Fibroblast of mammary gland (primary cell): ENCODE data around the gene CLSTN1.
A peak's percentile ranks its signal among the peaks of the same experiment; 100 is the strongest.

Experiments used
- DNase-seq: peaks from one replicate; pipeline ENCODE4 v3.0.0-alpha.2; 2010; ENCODE audit warnings: low read depth
- H3K4me3 ChIP-seq: 2 replicates; pipeline ENCODE4 v1.5.1; 2011; ENCODE audit warnings: low read depth, mild to moderate bottlenecking, low read length, moderate library complexity; ENCODE audit not compliant: control insufficient read depth
- CTCF ChIP-seq: conservative IDR thresholded peaks from 2 replicates; pipeline ENCODE4 v1.5.1; 2011; ENCODE audit warnings: low read depth, low read length, inconsistent platforms; ENCODE audit not compliant: control insufficient read depth, insufficient read depth

Gene CLSTN1

GRCh38 chr1:9842073-9842711 is 18.4 kb upstream of the CLSTN1 start:
- H3K4me3 ChIP-seq = no peak overlapping the region
- DNase-seq = peak; percentile 12
- TF ChIP-seq CTCF = no peak

- TF ChIP-seq CTCF = no peak
- no peak for DNase-seq
- no peak overlapping the region for H3K4me3 ChIP-seq
Measured at GRCh38 chr1:9841460-9841859, 17.7 kb upstream of the CLSTN1 start.

GRCh38 chr1:9840176-9840575 is 16.4 kb upstream of the CLSTN1 start:
- no peak for DNase-seq
- TF ChIP-seq CTCF = no peak
- H3K4me3 ChIP-seq = no peak overlapping the region

GRCh38 chr1:9838946-9839345 is 15.2 kb upstream of the CLSTN1 start:
- no peak overlapping the region for H3K4me3 ChIP-seq
- no peak for TF ChIP-seq CTCF
- no peak for DNase-seq

- no peak for TF ChIP-seq CTCF
- no peak overlapping the region for H3K4me3 ChIP-seq
- no peak for DNase-seq
Measured at GRCh38 chr1:9836632-9836960, 12.8 kb upstream of the CLSTN1 start.

- no peak for TF ChIP-seq CTCF
- H3K4me3 ChIP-seq = no peak overlapping the region
- peak; percentile 28 for DNase-seq
Measured at GRCh38 chr1:9835758-9836631, 12.2 kb upstream of the CLSTN1 start.
